ENCODE data around the gene GLMP.

GRCh38 chr1:156246781-156247459, 48.6 kb downstream of the GLMP start:
- no peak for TF ChIP-seq CTCF (IDR thresholded peaks at IDR 0.05; ENCODE audit: insufficient read depth, low read depth, low read length)
- no peak for TF ChIP-seq EZH2 (IDR thresholded peaks at IDR 0.05; ENCODE audit: insufficient read depth, low read length)

Data from astrocyte (in vitro differentiated cells and primary cell).